H9 (cell line): Measurements from ENCODE around the gene ANKS1B. TPM values are rescaled to one million over a fixed set of nuclear protein-coding genes. Genes with fewer than 3 reads are reported as not detected.

Experiments
- DNase-seq: peaks from one replicate; pipeline ENCODE4 v3.0.0-alpha.2; 2017
- H2AFZ ChIP-seq: one replicate; pipeline ENCODE4 v1.6.1; 2013; ENCODE audit warnings: mild to moderate bottlenecking, low read length, control low read depth, moderate library complexity
- H2AK5ac ChIP-seq: 2 replicates; pipeline ENCODE4 v1.6.1; 2013; ENCODE audit warnings: low read length, control low read depth, mixed read lengths; ENCODE audit not compliant: insufficient read length
- H2BK120ac ChIP-seq: one replicate; pipeline ENCODE4 v1.6.1; 2013; ENCODE audit warnings: low read depth, mild to moderate bottlenecking, low read length, control low read depth, inconsistent platforms; ENCODE audit not compliant: poor library complexity, severe bottlenecking
- H2BK12ac ChIP-seq: 2 replicates; pipeline ENCODE4 v1.6.1; 2013; ENCODE audit warnings: low read length, control low read depth, mixed read lengths, low read depth; ENCODE audit not compliant: insufficient read length
- H2BK15ac ChIP-seq: 2 replicates; pipeline ENCODE4 v1.6.1; 2013; ENCODE audit warnings: low read depth, low read length, control low read depth
- H2BK20ac ChIP-seq: one replicate; pipeline ENCODE4 v1.6.1; 2013; ENCODE audit warnings: low read depth, mild to moderate bottlenecking, low read length, control low read depth, inconsistent platforms; ENCODE audit not compliant: poor library complexity, severe bottlenecking
- H2BK5ac ChIP-seq: 2 replicates; pipeline ENCODE4 v1.6.1; 2013; ENCODE audit warnings: low read length, control low read depth, mixed read lengths; ENCODE audit not compliant: insufficient read length
- H3K14ac ChIP-seq: 2 replicates; pipeline ENCODE4 v1.6.1; 2013; ENCODE audit warnings: low read length, control low read depth; ENCODE audit not compliant: insufficient read depth
- H3K18ac ChIP-seq: 2 replicates; pipeline ENCODE4 v1.6.1; 2013; ENCODE audit warnings: low read depth, mild to moderate bottlenecking, mixed read lengths, low read length, control low read depth; ENCODE audit not compliant: insufficient read length
- H3K23ac ChIP-seq: 2 replicates; pipeline ENCODE4 v1.6.1; 2013; ENCODE audit warnings: low read length, control low read depth, mixed read lengths, low read depth; ENCODE audit not compliant: insufficient read length
- H3K23me2 ChIP-seq: 2 replicates; pipeline ENCODE4 v1.6.1; 2013; ENCODE audit warnings: low read depth, mild to moderate bottlenecking, mixed read lengths, low read length, control low read depth; ENCODE audit not compliant: insufficient read length, poor library complexity, severe bottlenecking
- H3K27ac ChIP-seq: 2 replicates; pipeline ENCODE4 v1.5.1; 2013; ENCODE audit warnings: low read length, control low read depth, mixed read lengths, low read depth; ENCODE audit not compliant: insufficient read length
- H3K27me3 ChIP-seq: 2 replicates; pipeline ENCODE4 v1.6.1; 2013; ENCODE audit warnings: low read length, control low read depth, inconsistent platforms; ENCODE audit not compliant: insufficient read depth
- H3K4ac ChIP-seq: 2 replicates; pipeline ENCODE4 v1.6.1; 2013; ENCODE audit warnings: low read depth, mild to moderate bottlenecking, control low read depth, inconsistent platforms, low read length, moderate library complexity
- H3K4me1 ChIP-seq: 2 replicates; pipeline ENCODE4 v1.6.1; 2013; ENCODE audit warnings: low read length, control low read depth, inconsistent platforms; ENCODE audit not compliant: insufficient read depth
- H3K4me2 ChIP-seq: 2 replicates; pipeline ENCODE4 v1.6.1; 2013; ENCODE audit warnings: low read length, control low read depth, mixed read lengths; ENCODE audit not compliant: insufficient read length, insufficient read depth
- H3K56ac ChIP-seq: 2 replicates; pipeline ENCODE4 v1.6.1; 2013; ENCODE audit warnings: low read depth, mild to moderate bottlenecking, mixed read lengths, low read length, control low read depth; ENCODE audit not compliant: insufficient read length
- H3K79me1 ChIP-seq: 2 replicates; pipeline ENCODE4 v1.6.1; 2013; ENCODE audit warnings: low read depth, mild to moderate bottlenecking, moderate library complexity, low read length, control low read depth, inconsistent platforms; ENCODE audit not compliant: insufficient read depth, poor library complexity, severe bottlenecking
- H3K79me2 ChIP-seq: 2 replicates; pipeline ENCODE4 v1.6.1; 2013; ENCODE audit warnings: low read length, control low read depth, inconsistent platforms; ENCODE audit not compliant: insufficient read depth
- H3K9ac ChIP-seq: 2 replicates; pipeline ENCODE4 v1.6.1; 2013; ENCODE audit warnings: low read length, control low read depth, mixed read lengths; ENCODE audit not compliant: insufficient read length; ENCODE audit errors: extremely low read depth
- H3K9me3 ChIP-seq: one replicate; pipeline ENCODE4 v1.6.1; 2013; ENCODE audit warnings: low read depth, low read length, inconsistent platforms; ENCODE audit not compliant: control insufficient read depth
- H3T11ph ChIP-seq: one replicate; pipeline ENCODE4 v1.6.1; 2013; ENCODE audit warnings: mild to moderate bottlenecking, low read length, control low read depth, inconsistent platforms
- H4K20me1 ChIP-seq: one replicate; pipeline ENCODE4 v1.6.1; 2013; ENCODE audit not compliant: control insufficient read depth, insufficient read length, insufficient read depth
- H4K5ac ChIP-seq: 2 replicates; pipeline ENCODE4 v1.6.1; 2013; ENCODE audit warnings: low read depth, mild to moderate bottlenecking, mixed read lengths, low read length, control low read depth; ENCODE audit not compliant: insufficient read length
- H4K8ac ChIP-seq: replicated peaks from 2 replicates; pipeline ENCODE4 v1.6.1; 2013; ENCODE audit warnings: low read length, control low read depth, mixed read lengths, low read depth; ENCODE audit not compliant: insufficient read length
- H4K91ac ChIP-seq: 2 replicates; pipeline ENCODE4 v1.6.1; 2013; ENCODE audit warnings: low read depth, mild to moderate bottlenecking, moderate library complexity, mixed read lengths, low read length, control low read depth; ENCODE audit not compliant: insufficient read length
- H3K27ac Mint-ChIP-seq, 3 experiments: 2 replicates in 2 of 3; 3 replicates in 1 of 3; pipeline ENCODE4 v1.8.0; 2020 to 2021; ENCODE audit warnings: mixed read lengths in 3 of 3, mild to moderate bottlenecking in 1 of 3, moderate library complexity in 1 of 3
- H3K27me3 Mint-ChIP-seq: 2 replicates; pipeline ENCODE4 v1.8.0; 2021; ENCODE audit warnings: low read depth, mild to moderate bottlenecking, moderate library complexity, mixed read lengths
- H3K36me3 Mint-ChIP-seq, 3 experiments: 2 replicates in 2 of 3; 3 replicates in 1 of 3; pipeline ENCODE4 v1.8.0; 2020 to 2021; ENCODE audit warnings: low read depth in 3 of 3, mixed read lengths in 3 of 3; ENCODE audit not compliant: insufficient read depth in 1 of 3
- H3K4me1 Mint-ChIP-seq, 2 experiments: 2 replicates each; pipeline ENCODE4 v1.8.0; 2020; ENCODE audit warnings: mixed read lengths in 2 of 2
- H3K4me3 Mint-ChIP-seq, 2 experiments: 2 replicates in 1 of 2; 3 replicates in 1 of 2; pipeline ENCODE4 v1.8.0; 2020 to 2021; ENCODE audit warnings: mild to moderate bottlenecking in 2 of 2, mixed read lengths in 2 of 2, moderate library complexity in 1 of 2
- H3K9me3 Mint-ChIP-seq, 2 experiments: 2 replicates in 1 of 2; 3 replicates in 1 of 2; pipeline ENCODE4 v1.8.0; 2020; ENCODE audit warnings: mild to moderate bottlenecking in 2 of 2, mixed read lengths in 2 of 2, moderate library complexity in 1 of 2
- CTCF ChIP-seq: fragments of 200-600 bp; sonication (generic); conservative IDR thresholded peaks from 3 replicates; pipeline ENCODE4 v1.8.0; 2021; ENCODE audit warnings: antibody characterized with exemption, mild to moderate bottlenecking
- WGBS: extraction: QIAGEN DNeasy Blood & Tissue Kit; methylation state at CpG from one replicate; pipeline ENCODE4 v1.1.7; 2013; ENCODE audit warnings: missing lambda C conversion rate, low lambda C conversion rate, mixed read lengths; ENCODE audit not compliant: insufficient read length; ENCODE audit errors: extremely low coverage; 5-methylcytosine and 5-hydroxymethylcytosine counted together
- total RNA-seq: library from RNA; stranded (reverse); gene quantifications from 2 replicates; pipeline ENCODE4 v1.2.1, GENCODE V29; 2021

The ANKS1B gene
- total RNA-seq, 1 experiment from 2014 or later = 4.1 TPM

- H3K9ac ChIP-seq = no peak overlapping the region
- no peak overlapping the region for H2BK20ac ChIP-seq
- no peak overlapping the region for H3K4ac ChIP-seq
- no peak overlapping the region for H3K23ac ChIP-seq
- no peaks in the 10 kb centered on the region for H3K23me2 ChIP-seq
- H3K9me3 ChIP-seq = no peaks in the 10 kb centered on the region
- no peaks in the 10 kb centered on the region for H3K79me1 ChIP-seq
- no peak for DNase-seq
- no peak overlapping the region for H2BK15ac ChIP-seq
- H3K4me1 ChIP-seq = no peaks in the 10 kb centered on the region
- no peak overlapping the region for H2BK5ac ChIP-seq
- Mint-ChIP-seq H3K27me3 (no peaks in the 10 kb centered on the region), H3K27ac (no peak overlapping the region), H3K4me1 (peaks cover 0 to 7% of the 10 kb centered on the region in 2 experiments; a peak in 2 of 4 replicates), H3K36me3 (no peaks in the 10 kb centered on the region; a peak in 1 of 7 replicates), H3K9me3 (no peaks in the 10 kb centered on the region), H3K4me3 (no peak overlapping the region)
- no peak overlapping the region for H2AFZ ChIP-seq
- H2BK120ac ChIP-seq = no peak overlapping the region
- H3K14ac ChIP-seq = no peak overlapping the region
- TF ChIP-seq CTCF = peak; percentile 24; the same call in 1 of the 3 replicates
- H4K91ac ChIP-seq = no peak overlapping the region
- no peak overlapping the region for H3T11ph ChIP-seq
- H4K8ac ChIP-seq = no peak overlapping the region
- no CpG with 5 or more reads among the region's 5 CpGs for WGBS
- H3K79me2 ChIP-seq = no peaks in the 10 kb centered on the region
- H3K4me2 ChIP-seq = no peak overlapping the region
- no peaks in the 10 kb centered on the region for H4K20me1 ChIP-seq
- no peak overlapping the region for H3K56ac ChIP-seq
- no peak overlapping the region for H3K18ac ChIP-seq
- no peaks in the 10 kb centered on the region for H3K27me3 ChIP-seq
- H3K27ac ChIP-seq = no peak overlapping the region
- H2BK12ac ChIP-seq = no peak overlapping the region
- no peak overlapping the region for H2AK5ac ChIP-seq
- no peak overlapping the region for H4K5ac ChIP-seq
These were observed 64.3 kb downstream of the ANKS1B start for GRCh38 chr12:99920353-99920960.
